GM04504 (cell line): ENCODE measurements around the gene EPB41L2.
"Not testable (repeated sequence)": the region's sequence is repeated elsewhere in the genome, so short reads cannot be mapped to it uniquely, and the experiment has no call there.

Experiments
- DNase-seq: peaks from one replicate; pipeline ENCODE4 v3.0.0-alpha.2; 2012; ENCODE audit warnings: low read depth

EPB41L2 gene

GRCh38 chr6:131003488-131004386, 59.3 kb downstream of the EPB41L2 start:
- DNase-seq: no peak

- no peak for DNase-seq
Measured at GRCh38 chr6:131002661-131002980, 60.4 kb downstream of the EPB41L2 start.

GRCh38 chr6:131001945-131002660, 60.9 kb downstream of the EPB41L2 start:
- DNase-seq: no peak

GRCh38 chr6:131001111-131001736, 61.8 kb downstream of the EPB41L2 start:
- DNase-seq: no peak

GRCh38 chr6:131000544-131000943, 62.5 kb downstream of the EPB41L2 start:
- no peak for DNase-seq

- DNase-seq: no peak
Measured at GRCh38 chr6:130997061-130997753, 65.8 kb downstream of the EPB41L2 start.

- no peak for DNase-seq
Measured at GRCh38 chr6:130996635-130997034, 66.4 kb downstream of the EPB41L2 start.

GRCh38 chr6:130995783-130996447, 67.1 kb downstream of the EPB41L2 start:
- no peak for DNase-seq

- DNase-seq: no peak
Measured at GRCh38 chr6:130994319-130995097, 68.5 kb downstream of the EPB41L2 start.

GRCh38 chr6:130993292-130993765, 69.7 kb downstream of the EPB41L2 start:
- no peak for DNase-seq

GRCh38 chr6:130991422-130992137, 71.5 kb downstream of the EPB41L2 start:
- no peak for DNase-seq

GRCh38 chr6:130987539-130987938, 75.5 kb downstream of the EPB41L2 start:
- DNase-seq: not testable (repeated sequence)

- DNase-seq: no peak
Measured at GRCh38 chr6:130985115-130985514, 77.9 kb downstream of the EPB41L2 start.

- no peak for DNase-seq
Measured at GRCh38 chr6:130982941-130983456, 80.0 kb downstream of the EPB41L2 start.

GRCh38 chr6:130982135-130982534, 80.9 kb downstream of the EPB41L2 start:
- DNase-seq: no peak

- peak; percentile 60 for DNase-seq
Measured at GRCh38 chr6:130981409-130981808, 81.6 kb downstream of the EPB41L2 start.

GRCh38 chr6:130980310-130981032, 82.6 kb downstream of the EPB41L2 start:
- no peak for DNase-seq

- no peak for DNase-seq
Measured at GRCh38 chr6:130978660-130979396, 84.2 kb downstream of the EPB41L2 start.
